Measurements from ENCODE around the gene DPP10.

DNA sequence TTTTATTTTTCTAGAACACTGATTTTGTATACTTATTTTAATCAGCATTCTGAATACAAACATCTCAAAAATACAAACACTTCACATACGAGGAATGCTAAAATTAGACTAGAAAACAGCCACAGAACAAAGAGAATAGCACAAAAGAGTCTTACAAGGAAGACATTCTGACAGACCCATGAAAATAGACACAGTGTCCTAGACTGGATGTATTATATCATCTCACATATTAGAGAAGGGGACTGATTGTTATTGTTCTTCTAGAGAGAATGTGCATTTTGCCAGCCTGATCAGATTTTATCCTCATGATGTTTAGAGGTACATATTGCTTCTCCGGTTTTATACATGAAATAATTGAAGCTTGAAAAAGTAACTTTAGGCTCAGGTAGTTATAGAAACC lies 357.9 kb downstream of the DPP10 start:
- TF ChIP-seq CTCF (conservative IDR thresholded peaks at IDR 0.05; ENCODE audit: low read depth, low read length): no peak
- no peak for TF ChIP-seq EZH2 (IDR thresholded peaks at IDR 0.05; ENCODE audit: low read length, unreplicated experiment)

All from PC-3 (cell line).